Measurements from ENCODE around the gene KRAS.

- TF ChIP-seq CTCF (IDR thresholded peaks at IDR 0.05; ENCODE audit: extremely low read depth in 1 of 2, insufficient read depth in 1 of 2, low read depth in 1 of 2, low read length in 2 of 2), result no peak
- TF ChIP-seq POLR2A (IDR thresholded peaks at IDR 0.05; ENCODE audit: low read depth, low read length), result no peak
These were observed 42.9 kb upstream of the KRAS start for GRCh38 chr12:25293653-25294052.
